H9 (cell line): ENCODE data around the gene SORBS1. TPM values are rescaled to one million over a fixed set of nuclear protein-coding genes. Genes with fewer than 3 reads are reported as not detected.
A peak's percentile ranks its signal among the peaks of the same experiment; 100 is the strongest.

Experiments
- DNase-seq: peaks from one replicate; pipeline ENCODE4 v3.0.0-alpha.2; 2017
- H2AFZ ChIP-seq: one replicate; pipeline ENCODE4 v1.6.1; 2013; ENCODE audit warnings: mild to moderate bottlenecking, low read length, control low read depth, moderate library complexity
- H2AK5ac ChIP-seq: 2 replicates; pipeline ENCODE4 v1.6.1; 2013; ENCODE audit warnings: low read length, control low read depth, mixed read lengths; ENCODE audit not compliant: insufficient read length
- H2BK120ac ChIP-seq: one replicate; pipeline ENCODE4 v1.6.1; 2013; ENCODE audit warnings: low read depth, mild to moderate bottlenecking, low read length, control low read depth, inconsistent platforms; ENCODE audit not compliant: poor library complexity, severe bottlenecking
- H2BK12ac ChIP-seq: 2 replicates; pipeline ENCODE4 v1.6.1; 2013; ENCODE audit warnings: low read length, control low read depth, mixed read lengths, low read depth; ENCODE audit not compliant: insufficient read length
- H2BK15ac ChIP-seq: 2 replicates; pipeline ENCODE4 v1.6.1; 2013; ENCODE audit warnings: low read depth, low read length, control low read depth
- H2BK20ac ChIP-seq: one replicate; pipeline ENCODE4 v1.6.1; 2013; ENCODE audit warnings: low read depth, mild to moderate bottlenecking, low read length, control low read depth, inconsistent platforms; ENCODE audit not compliant: poor library complexity, severe bottlenecking
- H2BK5ac ChIP-seq: 2 replicates; pipeline ENCODE4 v1.6.1; 2013; ENCODE audit warnings: low read length, control low read depth, mixed read lengths; ENCODE audit not compliant: insufficient read length
- H3K14ac ChIP-seq: 2 replicates; pipeline ENCODE4 v1.6.1; 2013; ENCODE audit warnings: low read length, control low read depth; ENCODE audit not compliant: insufficient read depth
- H3K18ac ChIP-seq: 2 replicates; pipeline ENCODE4 v1.6.1; 2013; ENCODE audit warnings: low read depth, mild to moderate bottlenecking, mixed read lengths, low read length, control low read depth; ENCODE audit not compliant: insufficient read length
- H3K23ac ChIP-seq: 2 replicates; pipeline ENCODE4 v1.6.1; 2013; ENCODE audit warnings: low read length, control low read depth, mixed read lengths, low read depth; ENCODE audit not compliant: insufficient read length
- H3K23me2 ChIP-seq: 2 replicates; pipeline ENCODE4 v1.6.1; 2013; ENCODE audit warnings: low read depth, mild to moderate bottlenecking, mixed read lengths, low read length, control low read depth; ENCODE audit not compliant: insufficient read length, poor library complexity, severe bottlenecking
- H3K27ac ChIP-seq: 2 replicates; pipeline ENCODE4 v1.5.1; 2013; ENCODE audit warnings: low read length, control low read depth, mixed read lengths, low read depth; ENCODE audit not compliant: insufficient read length
- H3K27me3 ChIP-seq: 2 replicates; pipeline ENCODE4 v1.6.1; 2013; ENCODE audit warnings: low read length, control low read depth, inconsistent platforms; ENCODE audit not compliant: insufficient read depth
- H3K4ac ChIP-seq: 2 replicates; pipeline ENCODE4 v1.6.1; 2013; ENCODE audit warnings: low read depth, mild to moderate bottlenecking, control low read depth, inconsistent platforms, low read length, moderate library complexity
- H3K4me1 ChIP-seq: 2 replicates; pipeline ENCODE4 v1.6.1; 2013; ENCODE audit warnings: low read length, control low read depth, inconsistent platforms; ENCODE audit not compliant: insufficient read depth
- H3K4me2 ChIP-seq: 2 replicates; pipeline ENCODE4 v1.6.1; 2013; ENCODE audit warnings: low read length, control low read depth, mixed read lengths; ENCODE audit not compliant: insufficient read length, insufficient read depth
- H3K56ac ChIP-seq: 2 replicates; pipeline ENCODE4 v1.6.1; 2013; ENCODE audit warnings: low read depth, mild to moderate bottlenecking, mixed read lengths, low read length, control low read depth; ENCODE audit not compliant: insufficient read length
- H3K79me1 ChIP-seq: 2 replicates; pipeline ENCODE4 v1.6.1; 2013; ENCODE audit warnings: low read depth, mild to moderate bottlenecking, moderate library complexity, low read length, control low read depth, inconsistent platforms; ENCODE audit not compliant: insufficient read depth, poor library complexity, severe bottlenecking
- H3K79me2 ChIP-seq: 2 replicates; pipeline ENCODE4 v1.6.1; 2013; ENCODE audit warnings: low read length, control low read depth, inconsistent platforms; ENCODE audit not compliant: insufficient read depth
- H3K9ac ChIP-seq: 2 replicates; pipeline ENCODE4 v1.6.1; 2013; ENCODE audit warnings: low read length, control low read depth, mixed read lengths; ENCODE audit not compliant: insufficient read length; ENCODE audit errors: extremely low read depth
- H3K9me3 ChIP-seq: one replicate; pipeline ENCODE4 v1.6.1; 2013; ENCODE audit warnings: low read depth, low read length, inconsistent platforms; ENCODE audit not compliant: control insufficient read depth
- H3T11ph ChIP-seq: one replicate; pipeline ENCODE4 v1.6.1; 2013; ENCODE audit warnings: mild to moderate bottlenecking, low read length, control low read depth, inconsistent platforms
- H4K20me1 ChIP-seq: one replicate; pipeline ENCODE4 v1.6.1; 2013; ENCODE audit not compliant: control insufficient read depth, insufficient read length, insufficient read depth
- H4K5ac ChIP-seq: 2 replicates; pipeline ENCODE4 v1.6.1; 2013; ENCODE audit warnings: low read depth, mild to moderate bottlenecking, mixed read lengths, low read length, control low read depth; ENCODE audit not compliant: insufficient read length
- H4K8ac ChIP-seq: replicated peaks from 2 replicates; pipeline ENCODE4 v1.6.1; 2013; ENCODE audit warnings: low read length, control low read depth, mixed read lengths, low read depth; ENCODE audit not compliant: insufficient read length
- H4K91ac ChIP-seq: 2 replicates; pipeline ENCODE4 v1.6.1; 2013; ENCODE audit warnings: low read depth, mild to moderate bottlenecking, moderate library complexity, mixed read lengths, low read length, control low read depth; ENCODE audit not compliant: insufficient read length
- H3K27ac Mint-ChIP-seq, 3 experiments: 2 replicates in 2 of 3; 3 replicates in 1 of 3; pipeline ENCODE4 v1.8.0; 2020 to 2021; ENCODE audit warnings: mixed read lengths in 3 of 3, mild to moderate bottlenecking in 1 of 3, moderate library complexity in 1 of 3
- H3K27me3 Mint-ChIP-seq: 2 replicates; pipeline ENCODE4 v1.8.0; 2021; ENCODE audit warnings: low read depth, mild to moderate bottlenecking, moderate library complexity, mixed read lengths
- H3K36me3 Mint-ChIP-seq, 3 experiments: 2 replicates in 2 of 3; 3 replicates in 1 of 3; pipeline ENCODE4 v1.8.0; 2020 to 2021; ENCODE audit warnings: low read depth in 3 of 3, mixed read lengths in 3 of 3; ENCODE audit not compliant: insufficient read depth in 1 of 3
- H3K4me1 Mint-ChIP-seq, 2 experiments: 2 replicates each; pipeline ENCODE4 v1.8.0; 2020; ENCODE audit warnings: mixed read lengths in 2 of 2
- H3K4me3 Mint-ChIP-seq, 2 experiments: 2 replicates in 1 of 2; 3 replicates in 1 of 2; pipeline ENCODE4 v1.8.0; 2020 to 2021; ENCODE audit warnings: mild to moderate bottlenecking in 2 of 2, mixed read lengths in 2 of 2, moderate library complexity in 1 of 2
- H3K9me3 Mint-ChIP-seq, 2 experiments: 2 replicates in 1 of 2; 3 replicates in 1 of 2; pipeline ENCODE4 v1.8.0; 2020; ENCODE audit warnings: mild to moderate bottlenecking in 2 of 2, mixed read lengths in 2 of 2, moderate library complexity in 1 of 2
- total RNA-seq: library from RNA; stranded (reverse); gene quantifications from 2 replicates; pipeline ENCODE4 v1.2.1, GENCODE V29; 2021
- TF ChIP-seq, protein P1 (sequence below): fragments of 200-600 bp; sonication (generic); conservative IDR thresholded peaks from 3 replicates; pipeline ENCODE4 v1.8.0; 2021; ENCODE audit warnings: antibody characterized with exemption, mild to moderate bottlenecking

SORBS1 gene
- total RNA-seq, 1 experiment from 2014 or later = 24.3 TPM

GRCh38 chr10:95503001-95503400 lies 58.2 kb downstream of the SORBS1 start:
- Histone ChIP-seq H3K23ac (no peak overlapping the region), H3K56ac (no peak overlapping the region), H2AK5ac (no peak overlapping the region), H4K5ac (no peak overlapping the region), H3T11ph (no peak overlapping the region), H3K4me1 (peaks cover 5% of the 10 kb centered on the region; the same call in 1 of the 2 replicates), H3K14ac (no peak overlapping the region), H2BK120ac (no peak overlapping the region), H4K20me1 (no peaks in the 10 kb centered on the region), H3K79me2 (peaks cover 5% of the 10 kb centered on the region; the same call in 1 of the 2 replicates), H3K79me1 (no peaks in the 10 kb centered on the region), H2BK12ac (no peak overlapping the region), H2AFZ (no peak overlapping the region), H3K27me3 (no peaks in the 10 kb centered on the region), H4K91ac (no peak overlapping the region), H2BK20ac (no peak overlapping the region), H3K27ac (no peak overlapping the region), H3K9ac (no peak overlapping the region), H3K18ac (no peak overlapping the region), H3K4ac (no peak overlapping the region), H2BK5ac (no peak overlapping the region), H3K4me2 (no peak overlapping the region), H4K8ac (no peak overlapping the region), H3K23me2 (no peaks in the 10 kb centered on the region), H3K9me3 (no peaks in the 10 kb centered on the region), H2BK15ac (no peak overlapping the region)
- Mint-ChIP-seq H3K27ac (peak overlapping the region in 2 of 3 experiments; percentile 46 to 60; a peak in 3 of 7 replicates), H3K9me3 (no peaks in the 10 kb centered on the region), H3K4me3 (no peak overlapping the region; a peak in 1 of 5 replicates), H3K27me3 (no peaks in the 10 kb centered on the region), H3K36me3 (no peaks in the 10 kb centered on the region), H3K4me1 (peaks cover 39 to 56% of the 10 kb centered on the region in 2 experiments)
- no peak for DNase-seq
- TF ChIP-seq, protein P1, sequence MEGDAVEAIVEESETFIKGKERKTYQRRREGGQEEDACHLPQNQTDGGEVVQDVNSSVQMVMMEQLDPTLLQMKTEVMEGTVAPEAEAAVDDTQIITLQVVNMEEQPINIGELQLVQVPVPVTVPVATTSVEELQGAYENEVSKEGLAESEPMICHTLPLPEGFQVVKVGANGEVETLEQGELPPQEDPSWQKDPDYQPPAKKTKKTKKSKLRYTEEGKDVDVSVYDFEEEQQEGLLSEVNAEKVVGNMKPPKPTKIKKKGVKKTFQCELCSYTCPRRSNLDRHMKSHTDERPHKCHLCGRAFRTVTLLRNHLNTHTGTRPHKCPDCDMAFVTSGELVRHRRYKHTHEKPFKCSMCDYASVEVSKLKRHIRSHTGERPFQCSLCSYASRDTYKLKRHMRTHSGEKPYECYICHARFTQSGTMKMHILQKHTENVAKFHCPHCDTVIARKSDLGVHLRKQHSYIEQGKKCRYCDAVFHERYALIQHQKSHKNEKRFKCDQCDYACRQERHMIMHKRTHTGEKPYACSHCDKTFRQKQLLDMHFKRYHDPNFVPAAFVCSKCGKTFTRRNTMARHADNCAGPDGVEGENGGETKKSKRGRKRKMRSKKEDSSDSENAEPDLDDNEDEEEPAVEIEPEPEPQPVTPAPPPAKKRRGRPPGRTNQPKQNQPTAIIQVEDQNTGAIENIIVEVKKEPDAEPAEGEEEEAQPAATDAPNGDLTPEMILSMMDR = no peak
